Measurements from ENCODE around the gene NES. TPM values are rescaled to one million over a fixed set of nuclear protein-coding genes. Genes with fewer than 3 reads are reported as not detected.

NES gene
- total and polyA plus RNA-seq, 4 donors = 0.15 to 3.1 (median 1.9) TPM

DNA sequence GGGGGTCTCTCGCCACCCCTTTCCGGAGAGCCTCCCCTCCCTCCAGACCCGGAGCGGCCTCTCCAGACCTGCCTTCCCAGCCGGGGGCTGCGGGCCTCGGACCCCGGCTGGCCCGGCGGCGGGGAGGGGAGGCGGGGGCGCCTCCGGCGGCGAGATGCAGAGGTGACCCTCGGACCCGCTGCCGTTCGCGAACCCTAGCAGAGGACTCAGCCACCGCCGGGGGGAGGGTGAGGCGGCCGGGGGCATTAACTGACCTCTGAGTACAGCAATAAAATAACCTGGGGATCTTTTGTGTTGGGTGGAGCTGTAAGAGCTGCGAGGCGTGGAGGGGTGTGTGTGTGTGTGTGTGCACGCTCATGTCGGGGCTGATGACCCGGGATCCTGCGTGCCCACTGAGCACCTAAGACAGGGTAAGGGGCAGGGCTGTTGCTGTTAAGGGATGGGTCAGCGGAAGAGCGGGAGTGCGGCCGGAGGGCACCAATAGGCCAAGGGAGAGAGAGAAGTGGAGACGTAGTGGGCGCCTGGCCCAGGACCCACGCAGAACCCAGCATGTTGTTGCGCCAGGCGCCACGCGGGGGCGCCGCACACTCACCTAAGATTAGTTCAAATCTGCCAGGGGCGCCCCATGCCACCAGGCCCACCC, 51.6 kb downstream of the NES start:
- Histone ChIP-seq H3K27ac (ENCODE audit: low read depth in 1 of 2, low read length in 2 of 2) (no peak overlapping the region), H3K27me3 (ENCODE audit: control insufficient read depth in 4 of 4, insufficient read depth in 4 of 4, low read length in 3 of 4) (peaks cover 5 to 17% (median 7%) of the 10 kb centered on the region in 4 donors), H3K4me3 (ENCODE audit: low read depth in 1 of 3, low read length in 3 of 3) (peak overlapping the region in 1 of 3 donors; percentile 24), H3K9ac (ENCODE audit: low read depth in 1 of 2, low read length in 2 of 2) (no peak overlapping the region), H3K36me3 (ENCODE audit: control insufficient read depth in 4 of 4, insufficient read depth in 3 of 4, low read depth in 1 of 4, low read length in 3 of 4) (no peaks in the 10 kb centered on the region), H3K4me1 (ENCODE audit: control insufficient read depth in 4 of 4, insufficient read depth in 4 of 4, low read length in 3 of 4) (peaks cover 7 to 23% (median 15%) of the 10 kb centered on the region in 4 donors), H3K9me3 (ENCODE audit: control insufficient read depth in 4 of 4, low read length in 3 of 4) (no peaks in the 10 kb centered on the region)
- TF ChIP-seq NR2F2 (IDR thresholded peaks at IDR 0.05) (no peak), FOXA1 (IDR thresholded peaks at IDR 0.05) (no peak), REST (IDR thresholded peaks at IDR 0.05) (no peak), CTCF (IDR thresholded peaks at IDR 0.05; ENCODE audit: low read depth, low read length, missing input control) (peak; percentile 64), RAD21 (IDR thresholded peaks at IDR 0.05) (peak; percentile 62 to 72), SP1 (IDR thresholded peaks at IDR 0.05) (no peak), GABPA (IDR thresholded peaks at IDR 0.05 in 1 of 2, conservative IDR thresholded peaks at IDR 0.05 in 1 of 2) (no peak), JUND (IDR thresholded peaks at IDR 0.05) (no peak), EGR1 (IDR thresholded peaks at IDR 0.05; ENCODE audit: low read depth in 2 of 2) (no peak)
- TF ChIP-seq, protein P1, sequence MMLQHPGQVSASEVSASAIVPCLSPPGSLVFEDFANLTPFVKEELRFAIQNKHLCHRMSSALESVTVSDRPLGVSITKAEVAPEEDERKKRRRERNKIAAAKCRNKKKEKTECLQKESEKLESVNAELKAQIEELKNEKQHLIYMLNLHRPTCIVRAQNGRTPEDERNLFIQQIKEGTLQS (IDR thresholded peaks at IDR 0.05) = no peak
- 3% methylated on average over 45 of the region's 45 CpGs for WGBS
- peak; percentile 69 for DNase-seq (ENCODE audit: low spot score)

GRCh38 chr1:156624814-156625435, 52.3 kb downstream of the NES start:
- H3K27ac ChIP-seq (ENCODE audit: low read depth in 1 of 2, low read length in 2 of 2) = no peak overlapping the region
- peaks cover 7 to 23% (median 15%) of the 10 kb centered on the region in 4 donors for H3K4me1 ChIP-seq (ENCODE audit: control insufficient read depth in 4 of 4, insufficient read depth in 4 of 4, low read length in 3 of 4)
- peaks cover 5 to 17% (median 7%) of the 10 kb centered on the region in 4 donors for H3K27me3 ChIP-seq (ENCODE audit: control insufficient read depth in 4 of 4, insufficient read depth in 4 of 4, low read length in 3 of 4)
- 3% methylated on average over 55 of the region's 55 CpGs for WGBS
- H3K9me3 ChIP-seq (ENCODE audit: control insufficient read depth in 4 of 4, low read length in 3 of 4) = no peaks in the 10 kb centered on the region
- peak overlapping the region in 1 of 3 donors; percentile 24 for H3K4me3 ChIP-seq (ENCODE audit: low read depth in 1 of 3, low read length in 3 of 3)
- DNase-seq (ENCODE audit: low spot score) = no peak
- H3K36me3 ChIP-seq (ENCODE audit: control insufficient read depth in 4 of 4, insufficient read depth in 3 of 4, low read depth in 1 of 4, low read length in 3 of 4) = no peaks in the 10 kb centered on the region
- TF ChIP-seq, protein P2, sequence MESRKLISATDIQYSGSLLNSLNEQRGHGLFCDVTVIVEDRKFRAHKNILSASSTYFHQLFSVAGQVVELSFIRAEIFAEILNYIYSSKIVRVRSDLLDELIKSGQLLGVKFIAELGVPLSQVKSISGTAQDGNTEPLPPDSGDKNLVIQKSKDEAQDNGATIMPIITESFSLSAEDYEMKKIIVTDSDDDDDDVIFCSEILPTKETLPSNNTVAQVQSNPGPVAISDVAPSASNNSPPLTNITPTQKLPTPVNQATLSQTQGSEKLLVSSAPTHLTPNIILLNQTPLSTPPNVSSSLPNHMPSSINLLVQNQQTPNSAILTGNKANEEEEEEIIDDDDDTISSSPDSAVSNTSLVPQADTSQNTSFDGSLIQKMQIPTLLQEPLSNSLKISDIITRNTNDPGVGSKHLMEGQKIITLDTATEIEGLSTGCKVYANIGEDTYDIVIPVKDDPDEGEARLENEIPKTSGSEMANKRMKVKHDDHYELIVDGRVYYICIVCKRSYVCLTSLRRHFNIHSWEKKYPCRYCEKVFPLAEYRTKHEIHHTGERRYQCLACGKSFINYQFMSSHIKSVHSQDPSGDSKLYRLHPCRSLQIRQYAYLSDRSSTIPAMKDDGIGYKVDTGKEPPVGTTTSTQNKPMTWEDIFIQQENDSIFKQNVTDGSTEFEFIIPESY (IDR thresholded peaks at IDR 0.05) = no peak
- TF ChIP-seq YY1 (IDR thresholded peaks at IDR 0.05) (no peak), REST (IDR thresholded peaks at IDR 0.05) (no peak), HNF4G (IDR thresholded peaks at IDR 0.05) (no peak)
- TF ChIP-seq, protein P1 (IDR thresholded peaks at IDR 0.05) = no peak
- H3K9ac ChIP-seq (ENCODE audit: low read depth in 1 of 2, low read length in 2 of 2) = no peak overlapping the region
